ENCODE results near the gene LAMC3.

DNA sequence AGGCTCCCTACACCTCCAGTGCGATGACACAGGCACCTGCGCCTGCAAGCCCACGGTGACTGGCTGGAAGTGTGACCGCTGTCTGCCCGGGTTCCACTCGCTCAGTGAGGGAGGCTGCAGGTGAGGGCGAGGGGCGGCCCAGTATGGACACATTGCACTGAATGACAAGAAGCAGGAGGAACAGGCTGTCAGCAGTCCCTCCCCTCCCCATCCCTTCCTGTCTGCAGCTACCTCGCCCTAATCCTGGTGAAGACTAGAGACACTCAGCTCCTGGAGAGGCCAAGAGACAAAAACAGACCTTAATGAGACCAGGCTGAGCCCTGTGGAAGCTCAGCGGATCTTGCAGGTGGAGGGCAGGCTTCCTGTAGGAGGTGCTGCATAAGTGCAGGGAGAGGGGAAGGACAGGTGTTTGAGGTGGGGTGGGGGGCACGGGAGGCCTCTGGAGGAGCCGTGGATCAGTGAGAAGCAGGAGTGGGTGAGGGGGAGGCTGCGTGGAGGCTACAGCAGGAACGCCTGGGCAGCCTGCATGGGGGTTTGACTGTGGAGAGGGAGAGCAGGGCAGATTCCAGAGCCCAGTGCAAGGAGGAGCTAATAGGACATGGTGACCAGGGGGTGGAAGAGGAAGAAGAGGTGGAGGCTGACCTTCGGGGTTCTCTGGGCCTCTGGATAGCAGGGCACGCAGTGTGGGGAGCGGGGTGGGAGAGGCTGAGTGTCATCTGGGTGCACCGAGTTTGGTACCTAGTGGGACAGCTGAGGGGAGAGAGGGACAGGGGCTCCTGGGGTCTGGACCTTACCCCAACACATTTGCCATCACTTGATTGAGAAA, 30.4 kb downstream of the LAMC3 start:
- TF ChIP-seq, protein P1, sequence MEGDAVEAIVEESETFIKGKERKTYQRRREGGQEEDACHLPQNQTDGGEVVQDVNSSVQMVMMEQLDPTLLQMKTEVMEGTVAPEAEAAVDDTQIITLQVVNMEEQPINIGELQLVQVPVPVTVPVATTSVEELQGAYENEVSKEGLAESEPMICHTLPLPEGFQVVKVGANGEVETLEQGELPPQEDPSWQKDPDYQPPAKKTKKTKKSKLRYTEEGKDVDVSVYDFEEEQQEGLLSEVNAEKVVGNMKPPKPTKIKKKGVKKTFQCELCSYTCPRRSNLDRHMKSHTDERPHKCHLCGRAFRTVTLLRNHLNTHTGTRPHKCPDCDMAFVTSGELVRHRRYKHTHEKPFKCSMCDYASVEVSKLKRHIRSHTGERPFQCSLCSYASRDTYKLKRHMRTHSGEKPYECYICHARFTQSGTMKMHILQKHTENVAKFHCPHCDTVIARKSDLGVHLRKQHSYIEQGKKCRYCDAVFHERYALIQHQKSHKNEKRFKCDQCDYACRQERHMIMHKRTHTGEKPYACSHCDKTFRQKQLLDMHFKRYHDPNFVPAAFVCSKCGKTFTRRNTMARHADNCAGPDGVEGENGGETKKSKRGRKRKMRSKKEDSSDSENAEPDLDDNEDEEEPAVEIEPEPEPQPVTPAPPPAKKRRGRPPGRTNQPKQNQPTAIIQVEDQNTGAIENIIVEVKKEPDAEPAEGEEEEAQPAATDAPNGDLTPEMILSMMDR (IDR thresholded peaks at IDR 0.05): no peak
- TF ChIP-seq POLR2A (IDR thresholded peaks at IDR 0.05): no peak
